ENCODE data around the gene TXNRD2. TPM values are rescaled to one million over a fixed set of nuclear protein-coding genes. Genes with fewer than 3 reads are reported as not detected.

Gene TXNRD2
- total RNA-seq, 1 experiment from 2014 or later, result 22.9 TPM

DNA sequence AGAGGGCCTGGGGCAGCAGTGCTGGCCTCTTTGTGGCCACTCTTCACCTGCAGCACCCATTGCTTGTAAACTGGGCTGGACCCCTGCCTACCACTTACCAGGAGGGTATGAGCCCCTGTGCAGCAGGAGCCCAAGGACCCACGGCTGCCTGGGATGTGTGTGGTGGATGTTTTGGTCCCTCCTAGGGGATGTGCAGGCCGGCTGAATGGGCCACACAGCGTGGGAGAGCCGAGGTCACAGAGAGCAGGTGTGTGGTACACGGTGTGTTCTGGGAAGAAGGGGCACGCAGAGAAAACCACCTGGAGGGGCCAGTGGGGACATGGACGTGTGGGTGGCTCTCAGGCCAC, 67.7 kb downstream of the TXNRD2 start:
- H3K27ac Mint-ChIP-seq, result peak overlapping the region in 1 of 3 experiments; percentile 68; a peak in 1 of 7 replicates
- H3K23ac ChIP-seq (ENCODE audit: insufficient read length, low read depth, low read length), result no peak overlapping the region
- no peaks in the 10 kb centered on the region for H3K79me2 ChIP-seq (ENCODE audit: insufficient read depth, low read length)
- no peak overlapping the region for H3K9ac ChIP-seq (ENCODE audit: extremely low read depth, insufficient read length, low read length)
- H4K8ac ChIP-seq (replicated peaks; ENCODE audit: insufficient read length, low read depth, low read length), result no peak overlapping the region
- H3K79me1 ChIP-seq (ENCODE audit: insufficient read depth, low read depth, low read length, poor library complexity, severe bottlenecking), result no peaks in the 10 kb centered on the region
- no peak for DNase-seq
- H3K4me1 ChIP-seq (ENCODE audit: insufficient read depth, low read length), result no peaks in the 10 kb centered on the region; the same call in 1 of the 2 replicates
- H2BK15ac ChIP-seq (ENCODE audit: low read depth, low read length), result no peak overlapping the region
- no peak overlapping the region for H3K4me2 ChIP-seq (ENCODE audit: insufficient read depth, insufficient read length, low read length)
- H3K27me3 ChIP-seq (ENCODE audit: insufficient read depth, low read length), result no peaks in the 10 kb centered on the region
- no peak overlapping the region for H3K56ac ChIP-seq (ENCODE audit: insufficient read length, low read depth, low read length)
- H3K36me3 Mint-ChIP-seq (ENCODE audit: insufficient read depth in 1 of 3, low read depth in 3 of 3), result no peaks in the 10 kb centered on the region
- H3K27ac ChIP-seq (ENCODE audit: insufficient read length, low read depth, low read length), result no peak overlapping the region
- H3K27me3 Mint-ChIP-seq (ENCODE audit: low read depth), result no peaks in the 10 kb centered on the region
- no peak overlapping the region for H3T11ph ChIP-seq (ENCODE audit: low read length)
- no peaks in the 10 kb centered on the region for H3K23me2 ChIP-seq (ENCODE audit: insufficient read length, low read depth, low read length, poor library complexity, severe bottlenecking)
- no peak overlapping the region for H2AK5ac ChIP-seq (ENCODE audit: insufficient read length, low read length)
- H3K4me1 Mint-ChIP-seq, result peaks cover 6 to 13% of the 10 kb centered on the region in 2 experiments
- H3K9me3 ChIP-seq (ENCODE audit: control insufficient read depth, low read depth, low read length), result no peaks in the 10 kb centered on the region
- H4K91ac ChIP-seq (ENCODE audit: insufficient read length, low read depth, low read length), result no peak overlapping the region
- H3K14ac ChIP-seq (ENCODE audit: insufficient read depth, low read length), result peak overlapping the region; percentile 28; the same call in 1 of the 2 replicates
- H2BK5ac ChIP-seq (ENCODE audit: insufficient read length, low read length), result no peak overlapping the region
- no peak overlapping the region for H2BK12ac ChIP-seq (ENCODE audit: insufficient read length, low read depth, low read length)
- no peak overlapping the region for H3K18ac ChIP-seq (ENCODE audit: insufficient read length, low read depth, low read length)
- H3K9me3 Mint-ChIP-seq, result no peaks in the 10 kb centered on the region
- H2BK120ac ChIP-seq (ENCODE audit: low read depth, low read length, poor library complexity, severe bottlenecking), result no peak overlapping the region
- H2AFZ ChIP-seq (ENCODE audit: low read length), result no peak overlapping the region
- no peak overlapping the region for H2BK20ac ChIP-seq (ENCODE audit: low read depth, low read length, poor library complexity, severe bottlenecking)
- H4K5ac ChIP-seq (ENCODE audit: insufficient read length, low read depth, low read length), result no peak overlapping the region
- no peak overlapping the region for H3K4me3 Mint-ChIP-seq
- TF ChIP-seq, protein P1, sequence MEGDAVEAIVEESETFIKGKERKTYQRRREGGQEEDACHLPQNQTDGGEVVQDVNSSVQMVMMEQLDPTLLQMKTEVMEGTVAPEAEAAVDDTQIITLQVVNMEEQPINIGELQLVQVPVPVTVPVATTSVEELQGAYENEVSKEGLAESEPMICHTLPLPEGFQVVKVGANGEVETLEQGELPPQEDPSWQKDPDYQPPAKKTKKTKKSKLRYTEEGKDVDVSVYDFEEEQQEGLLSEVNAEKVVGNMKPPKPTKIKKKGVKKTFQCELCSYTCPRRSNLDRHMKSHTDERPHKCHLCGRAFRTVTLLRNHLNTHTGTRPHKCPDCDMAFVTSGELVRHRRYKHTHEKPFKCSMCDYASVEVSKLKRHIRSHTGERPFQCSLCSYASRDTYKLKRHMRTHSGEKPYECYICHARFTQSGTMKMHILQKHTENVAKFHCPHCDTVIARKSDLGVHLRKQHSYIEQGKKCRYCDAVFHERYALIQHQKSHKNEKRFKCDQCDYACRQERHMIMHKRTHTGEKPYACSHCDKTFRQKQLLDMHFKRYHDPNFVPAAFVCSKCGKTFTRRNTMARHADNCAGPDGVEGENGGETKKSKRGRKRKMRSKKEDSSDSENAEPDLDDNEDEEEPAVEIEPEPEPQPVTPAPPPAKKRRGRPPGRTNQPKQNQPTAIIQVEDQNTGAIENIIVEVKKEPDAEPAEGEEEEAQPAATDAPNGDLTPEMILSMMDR (conservative IDR thresholded peaks at IDR 0.05), result no peak
- no peaks in the 10 kb centered on the region for H4K20me1 ChIP-seq (ENCODE audit: control insufficient read depth, insufficient read depth, insufficient read length)
- H3K4ac ChIP-seq (ENCODE audit: low read depth, low read length), result no peak overlapping the region
- no CpG with 5 or more reads among the region's 7 CpGs for WGBS (ENCODE audit: extremely low coverage, insufficient read length, low lambda C conversion rate)
